DND-41 (cell line): ENCODE results near the gene CDYL.

Experiments
- ATAC-seq: fragments of 200-7000 bp; cut with Tn5 transposase; 3 replicates; pipeline ENCODE4 v1.9.1; 2021; ENCODE audit warnings: low read depth; ENCODE audit not compliant: insufficient read depth
- DNase-seq: peaks from one replicate; pipeline ENCODE4 v3.0.0-alpha.2; 2020
- H2AFZ ChIP-seq: 2 replicates; pipeline ENCODE4 v1.6.0; 2012; ENCODE audit warnings: low read depth, low read length
- H3K27ac ChIP-seq: 2 replicates; pipeline ENCODE4 v1.5.1; 2012; ENCODE audit warnings: low read length, inconsistent platforms
- H3K27me3 ChIP-seq: fragments of 200-600 bp; sonication (generic); 2 replicates; pipeline ENCODE4 v1.6.0; 2012; ENCODE audit warnings: low read length, mild to moderate bottlenecking, inconsistent platforms; ENCODE audit not compliant: insufficient read depth, poor library complexity
- H3K36me3 ChIP-seq: 2 replicates; pipeline ENCODE4 v1.5.1; 2012; ENCODE audit warnings: low read length, inconsistent platforms; ENCODE audit not compliant: insufficient read depth
- H3K4me1 ChIP-seq: 2 replicates; pipeline ENCODE4 v1.5.1; 2012; ENCODE audit warnings: mild to moderate bottlenecking, low read length; ENCODE audit not compliant: insufficient read depth
- H3K4me2 ChIP-seq: 2 replicates; pipeline ENCODE4 v1.6.0; 2012; ENCODE audit warnings: mild to moderate bottlenecking, moderate library complexity, low read length, inconsistent platforms; ENCODE audit not compliant: insufficient read depth
- H3K4me3 ChIP-seq, 2 experiments: fragments of 200-600 bp in 1 of 2; shearing (Covaris generic) in 1 of 2; 2 replicates each; pipeline ENCODE4 v1.5.1; 2012 to 2016; ENCODE audit warnings: inconsistent platforms in 2 of 2, low read length in 2 of 2, mild to moderate bottlenecking in 2 of 2, low read depth in 1 of 2, moderate library complexity in 1 of 2
- H3K79me2 ChIP-seq: 2 replicates; pipeline ENCODE4 v1.6.0; 2012; ENCODE audit warnings: low read length, inconsistent platforms; ENCODE audit not compliant: insufficient read depth
- H3K9ac ChIP-seq: 2 replicates; pipeline ENCODE4 v1.6.0; 2012; ENCODE audit warnings: low read depth, mild to moderate bottlenecking, inconsistent platforms, low read length, moderate library complexity
- H3K9me3 ChIP-seq: 2 replicates; pipeline ENCODE4 v1.5.1; 2012; ENCODE audit warnings: low read length, moderate library complexity, mild to moderate bottlenecking, inconsistent platforms; ENCODE audit not compliant: insufficient read depth, severe bottlenecking
- H4K20me1 ChIP-seq: 2 replicates; pipeline ENCODE4 v1.6.0; 2012; ENCODE audit warnings: low read length; ENCODE audit not compliant: insufficient read depth
- EZH2 ChIP-seq: IDR thresholded peaks from 3 replicates; pipeline ENCODE4 v1.6.1; 2012; ENCODE audit warnings: borderline replicate concordance, low read depth, mild to moderate bottlenecking, moderate library complexity, low read length, inconsistent platforms; ENCODE audit not compliant: severe bottlenecking
- TF ChIP-seq, protein P1 (sequence below): IDR thresholded peaks from 2 replicates; pipeline ENCODE4 v1.5.1; 2012; ENCODE audit warnings: borderline replicate concordance, low read length, moderate library complexity, mild to moderate bottlenecking; ENCODE audit not compliant: poor library complexity, severe bottlenecking; ENCODE audit errors: extremely low read depth

Gene CDYL, protein sequence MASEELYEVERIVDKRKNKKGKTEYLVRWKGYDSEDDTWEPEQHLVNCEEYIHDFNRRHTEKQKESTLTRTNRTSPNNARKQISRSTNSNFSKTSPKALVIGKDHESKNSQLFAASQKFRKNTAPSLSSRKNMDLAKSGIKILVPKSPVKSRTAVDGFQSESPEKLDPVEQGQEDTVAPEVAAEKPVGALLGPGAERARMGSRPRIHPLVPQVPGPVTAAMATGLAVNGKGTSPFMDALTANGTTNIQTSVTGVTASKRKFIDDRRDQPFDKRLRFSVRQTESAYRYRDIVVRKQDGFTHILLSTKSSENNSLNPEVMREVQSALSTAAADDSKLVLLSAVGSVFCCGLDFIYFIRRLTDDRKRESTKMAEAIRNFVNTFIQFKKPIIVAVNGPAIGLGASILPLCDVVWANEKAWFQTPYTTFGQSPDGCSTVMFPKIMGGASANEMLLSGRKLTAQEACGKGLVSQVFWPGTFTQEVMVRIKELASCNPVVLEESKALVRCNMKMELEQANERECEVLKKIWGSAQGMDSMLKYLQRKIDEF

DNA sequence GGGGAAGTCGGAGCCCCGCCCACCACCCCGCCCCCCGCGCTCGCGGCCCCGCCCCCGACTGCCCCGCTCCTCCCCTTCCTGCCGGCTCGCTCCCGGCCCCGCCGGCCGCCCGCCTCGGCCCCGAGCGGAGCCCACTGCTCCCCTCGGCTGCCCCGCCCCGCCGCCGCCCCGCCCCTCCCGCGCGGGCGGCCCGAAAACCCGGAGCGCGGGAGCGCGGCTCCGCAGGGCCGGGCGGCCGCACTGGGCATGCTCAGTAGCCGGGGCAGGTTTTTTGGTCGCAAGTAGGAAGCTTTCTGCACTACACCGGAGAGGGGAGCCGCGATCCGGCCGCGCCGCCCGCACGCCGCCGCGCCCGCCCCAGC, at the start of gene CDYL:
Gene CDYL (plus strand): TSS at position 274 of the 362 bp plus-strand sequence. CDS start 380 bp downstream, outside the sequence.
- Histone ChIP-seq H4K20me1 (no peaks in the 10 kb centered on the region), H3K36me3 (no peaks in the 10 kb centered on the region), H3K79me2 (peaks cover 25% of the 10 kb centered on the region), H3K27ac (peak within 1 kb of the TSS; percentile 50), H3K4me3 (peak within 1 kb of the TSS; percentile 43 to 64), H3K27me3 (no peaks in the 10 kb centered on the region), H2AFZ (peak within 1 kb of the TSS; percentile 75; the same call in 1 of the 2 replicates), H3K9ac (peak within 1 kb of the TSS; percentile 49), H3K9me3 (peaks cover 11% of the 10 kb centered on the region), H3K4me2 (peak within 1 kb of the TSS; percentile 69), H3K4me1 (peaks cover 9% of the 10 kb centered on the region; the same call in 1 of the 2 replicates)
- DNase-seq, result peak; percentile 76
- no peak for TF ChIP-seq EZH2
- TF ChIP-seq, protein P1, sequence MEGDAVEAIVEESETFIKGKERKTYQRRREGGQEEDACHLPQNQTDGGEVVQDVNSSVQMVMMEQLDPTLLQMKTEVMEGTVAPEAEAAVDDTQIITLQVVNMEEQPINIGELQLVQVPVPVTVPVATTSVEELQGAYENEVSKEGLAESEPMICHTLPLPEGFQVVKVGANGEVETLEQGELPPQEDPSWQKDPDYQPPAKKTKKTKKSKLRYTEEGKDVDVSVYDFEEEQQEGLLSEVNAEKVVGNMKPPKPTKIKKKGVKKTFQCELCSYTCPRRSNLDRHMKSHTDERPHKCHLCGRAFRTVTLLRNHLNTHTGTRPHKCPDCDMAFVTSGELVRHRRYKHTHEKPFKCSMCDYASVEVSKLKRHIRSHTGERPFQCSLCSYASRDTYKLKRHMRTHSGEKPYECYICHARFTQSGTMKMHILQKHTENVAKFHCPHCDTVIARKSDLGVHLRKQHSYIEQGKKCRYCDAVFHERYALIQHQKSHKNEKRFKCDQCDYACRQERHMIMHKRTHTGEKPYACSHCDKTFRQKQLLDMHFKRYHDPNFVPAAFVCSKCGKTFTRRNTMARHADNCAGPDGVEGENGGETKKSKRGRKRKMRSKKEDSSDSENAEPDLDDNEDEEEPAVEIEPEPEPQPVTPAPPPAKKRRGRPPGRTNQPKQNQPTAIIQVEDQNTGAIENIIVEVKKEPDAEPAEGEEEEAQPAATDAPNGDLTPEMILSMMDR, result no peak
- ATAC-seq, result peak; percentile 80

DNA sequence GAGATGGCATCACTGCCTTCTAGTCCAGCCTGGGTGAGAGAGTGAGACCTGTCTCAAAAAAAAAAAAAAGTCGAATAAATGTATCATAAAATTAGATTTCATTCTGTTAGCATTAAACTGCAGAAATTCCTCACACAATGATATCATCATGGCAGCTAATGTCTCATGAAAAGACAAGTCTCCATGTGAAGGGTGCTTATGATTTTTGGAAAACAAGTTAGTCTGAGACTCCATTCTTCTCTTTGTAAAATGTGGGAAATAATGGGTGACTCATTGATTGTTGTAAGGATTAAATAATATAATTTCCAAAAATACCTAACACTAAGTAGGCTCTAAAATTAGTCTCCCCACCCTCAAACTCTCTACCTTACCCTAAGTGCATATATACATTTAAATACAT, 49.6 kb upstream of the CDYL start:
- H3K9ac ChIP-seq, result no peak overlapping the region
- ATAC-seq (no peak), DNase-seq (no peak)
- H3K36me3 ChIP-seq, result no peaks in the 10 kb centered on the region
- no peak overlapping the region for H2AFZ ChIP-seq
- H3K4me1 ChIP-seq, result no peaks in the 10 kb centered on the region
- H3K79me2 ChIP-seq, result no peaks in the 10 kb centered on the region
- H3K4me2 ChIP-seq, result no peak overlapping the region
- TF ChIP-seq EZH2, result no peak
- TF ChIP-seq, protein P1, result no peak
- no peaks in the 10 kb centered on the region for H3K9me3 ChIP-seq
- no peak overlapping the region for H3K4me3 ChIP-seq
- H4K20me1 ChIP-seq, result no peaks in the 10 kb centered on the region
- no peak overlapping the region for H3K27ac ChIP-seq
- peaks cover 2% of the 10 kb centered on the region for H3K27me3 ChIP-seq

DNA sequence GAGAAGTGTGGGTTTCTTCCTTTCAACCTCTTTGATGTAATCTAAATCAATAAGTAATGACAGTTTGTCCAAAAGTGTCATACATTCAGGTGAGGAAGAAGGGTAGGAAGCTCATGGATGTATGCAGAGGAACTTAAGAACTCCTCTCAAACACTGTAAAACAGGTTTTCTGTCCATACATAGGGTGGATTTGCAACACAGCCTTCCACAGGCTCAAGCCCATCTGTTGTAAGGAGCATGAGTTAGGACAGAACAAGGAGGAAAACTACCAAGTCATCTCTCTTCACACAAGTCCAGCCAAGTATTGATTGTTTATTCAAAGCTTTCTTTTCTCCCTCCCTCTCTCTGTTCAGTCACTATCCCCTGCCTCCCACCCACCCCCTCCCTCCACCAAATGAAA, 49.0 kb upstream of the CDYL start:
- Histone ChIP-seq H3K79me2 (no peaks in the 10 kb centered on the region), H3K4me2 (no peak overlapping the region), H3K27me3 (peaks cover 2% of the 10 kb centered on the region), H3K4me3 (no peak overlapping the region), H3K27ac (no peak overlapping the region), H4K20me1 (no peaks in the 10 kb centered on the region), H3K36me3 (no peaks in the 10 kb centered on the region), H2AFZ (no peak overlapping the region), H3K4me1 (no peaks in the 10 kb centered on the region), H3K9me3 (no peaks in the 10 kb centered on the region), H3K9ac (no peak overlapping the region)
- no peak for TF ChIP-seq EZH2
- TF ChIP-seq, protein P1, result no peak
- ATAC-seq, result no peak
- no peak for DNase-seq
